Ramos (cell line): ENCODE measurements around the gene MCTS1.
"Not testable (repeated sequence)": the region's sequence is repeated elsewhere in the genome, so short reads cannot be mapped to it uniquely, and the experiment has no call there.

ENCODE experiments used
- in situ Hi-C: fragments of 300-500 bp; cut with MboI; formaldehyde crosslinking; loops from one replicate; pipeline ENCODE4 v1.14.3; 2022; ENCODE audit warnings: low sequenced_read_pairs; ENCODE audit not compliant: unreplicated experiment

MCTS1 gene

DNA sequence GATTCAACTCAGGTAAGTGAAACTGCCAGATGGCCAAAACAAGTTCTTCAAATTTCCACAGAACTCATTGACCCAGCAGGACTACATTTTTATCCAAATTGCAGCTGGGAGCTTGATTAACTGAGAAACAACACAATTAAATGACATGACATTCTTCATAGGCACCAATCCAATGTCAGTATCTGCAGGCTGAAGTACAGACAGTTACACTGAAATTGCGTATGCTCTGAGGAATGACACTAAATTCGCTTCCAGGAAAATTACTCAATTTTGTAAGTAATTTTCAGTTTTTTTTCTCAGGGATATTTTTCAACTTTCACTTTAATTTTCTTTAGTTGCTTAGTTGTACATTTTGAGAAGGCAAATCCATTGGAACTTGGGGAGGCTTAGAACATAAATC lies 21.5 kb downstream of the MCTS1 start:
- in situ Hi-C loops: no loop called here

DNA sequence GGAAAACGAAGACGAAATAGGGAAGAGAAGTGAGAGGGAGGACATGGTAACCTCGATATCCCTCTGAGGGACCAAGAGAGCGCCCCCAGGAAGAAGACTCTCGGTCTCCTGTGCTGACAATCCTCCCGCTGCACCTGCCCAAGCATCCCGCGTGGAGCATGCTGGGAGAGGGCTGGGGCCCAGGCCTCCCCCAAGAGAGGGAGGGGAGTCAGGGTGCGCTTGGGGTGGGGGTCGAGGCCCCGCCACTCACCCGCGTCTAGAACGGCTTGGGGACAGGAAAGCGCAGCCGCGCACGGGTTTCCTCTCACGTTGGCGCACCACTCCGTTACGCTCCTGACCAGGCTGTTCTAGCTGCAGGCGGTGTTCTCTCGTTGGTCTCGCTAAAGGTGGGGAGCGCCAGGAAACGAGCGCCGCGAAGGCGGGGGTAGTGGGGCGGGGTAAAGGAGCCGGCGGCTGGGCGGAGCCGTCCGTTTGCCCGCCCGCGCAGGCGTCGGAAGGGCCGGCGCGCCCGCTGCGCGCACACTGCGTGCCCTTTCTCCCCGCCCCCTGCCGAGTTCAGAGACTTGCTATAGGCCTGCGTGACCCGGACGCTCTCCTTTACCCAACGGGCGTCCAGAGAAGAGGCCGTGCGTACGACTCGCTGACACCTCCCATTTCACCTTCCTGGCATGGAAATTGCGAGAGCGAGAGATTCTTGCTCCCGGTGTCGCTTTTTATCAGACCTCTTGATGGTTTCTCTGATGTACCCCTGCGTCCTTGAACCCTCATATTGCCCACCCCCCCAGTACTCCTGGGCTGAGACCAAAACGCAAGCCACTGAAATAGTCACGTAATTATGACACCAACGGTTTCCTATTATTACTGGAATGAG lies 26.0 kb downstream of the MCTS1 start, which contains the start of gene C1GALT1C1:
Gene C1GALT1C1, minus strand, starts transcription at position 388 of the 871 bp plus-strand sequence. CDS start 2,888 bp downstream, outside the sequence.
- in situ Hi-C loops: no loop called here

DNA sequence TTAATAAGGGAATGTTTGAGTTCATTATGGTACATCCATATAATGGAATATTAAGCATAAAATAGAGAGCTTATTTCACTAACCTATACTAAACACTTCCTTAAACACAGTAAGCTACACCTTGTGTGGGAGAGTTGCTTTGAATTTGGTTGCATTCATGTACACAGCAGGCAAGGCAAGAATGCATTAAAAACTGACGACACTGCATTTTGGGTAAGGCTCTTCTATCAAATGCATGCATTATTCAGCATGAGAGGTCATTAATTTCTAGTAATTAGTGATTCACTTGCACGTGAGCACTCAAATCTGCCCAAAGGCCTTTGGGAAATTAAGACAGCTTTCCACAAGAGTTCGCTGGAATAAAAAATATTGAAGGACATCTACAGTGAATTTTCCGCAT lies 34.7 kb downstream of the MCTS1 start:
- in situ Hi-C loops: no loop called here

DNA sequence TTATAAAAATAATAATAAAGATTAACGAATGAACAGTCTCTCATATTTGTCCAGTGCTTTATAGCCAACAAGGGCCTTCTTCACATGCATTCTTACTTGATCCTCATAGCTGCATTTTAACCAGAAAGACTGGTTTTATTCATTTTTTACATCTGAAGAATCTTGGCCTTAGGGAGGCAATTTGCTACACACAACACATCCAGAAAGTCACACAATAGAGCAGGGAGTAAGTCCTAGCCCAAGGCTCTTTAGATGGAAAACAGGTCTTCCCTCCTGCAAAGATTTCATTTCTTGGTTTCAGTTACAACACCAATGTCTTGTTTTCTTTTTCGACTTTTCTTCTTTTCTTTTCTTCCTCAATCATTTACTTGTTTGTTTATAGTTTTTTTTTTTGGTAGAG lies 39.0 kb downstream of the MCTS1 start:
- in situ Hi-C loops: no loop called here

DNA sequence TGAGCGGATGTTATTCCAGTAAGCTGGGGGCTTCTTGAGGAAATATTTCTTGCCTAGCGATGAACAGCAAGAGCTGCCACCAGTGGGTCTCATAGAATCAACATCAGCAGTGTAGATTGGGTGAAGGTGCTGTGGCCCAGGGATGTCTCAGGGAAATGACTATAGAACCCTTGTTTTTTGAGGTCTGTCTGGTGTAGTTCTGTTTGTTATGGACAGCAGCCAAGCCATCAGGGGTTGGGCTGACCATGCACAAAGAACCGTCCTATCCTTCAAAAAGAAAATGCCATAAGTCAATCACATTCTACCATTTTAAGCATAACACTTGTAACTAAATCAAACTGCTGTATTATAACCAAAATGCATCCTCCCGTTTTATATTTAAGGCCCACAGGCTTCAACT lies 43.2 kb downstream of the MCTS1 start:
- in situ Hi-C loops: no loop called here

DNA sequence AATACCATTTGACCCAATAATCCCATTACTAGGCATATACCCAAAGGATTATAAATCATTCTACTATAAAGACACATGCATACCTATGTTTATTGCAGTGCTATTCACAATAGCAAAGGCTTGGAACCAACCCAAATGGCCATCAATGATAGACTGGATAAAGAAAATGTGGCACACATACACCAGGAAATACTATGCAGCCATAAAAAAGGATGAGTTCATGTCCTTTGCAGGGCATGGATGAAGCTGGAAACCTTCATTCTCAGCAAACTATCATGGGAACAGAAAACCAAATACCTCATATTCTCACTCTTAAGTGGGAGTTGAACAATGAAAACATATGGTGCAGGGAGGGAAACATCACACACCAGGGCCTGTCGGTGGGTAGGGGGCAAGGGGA lies 48.4 kb downstream of the MCTS1 start:
- in situ Hi-C loops: not testable (repeated sequence)

DNA sequence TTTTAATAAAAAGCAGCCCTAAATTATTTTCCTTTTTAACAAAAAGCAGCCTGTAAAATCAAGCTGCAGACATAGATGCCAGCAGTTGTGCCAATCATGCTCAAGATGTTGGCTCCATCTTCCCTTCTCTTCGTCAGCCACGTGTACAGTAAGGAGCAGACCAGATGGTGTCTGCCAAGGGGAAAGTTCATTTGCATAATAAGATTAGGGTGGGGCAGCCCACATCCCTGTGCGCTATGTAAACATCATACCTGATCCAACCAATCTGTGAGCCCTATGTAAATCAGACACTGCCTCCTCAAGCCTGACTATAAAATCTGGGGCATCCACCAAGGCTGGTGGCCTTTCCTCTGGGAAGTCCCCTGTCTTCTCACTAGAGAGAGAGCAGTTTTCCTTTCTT lies 49.1 kb downstream of the MCTS1 start:
- in situ Hi-C loops: no loop called here

DNA sequence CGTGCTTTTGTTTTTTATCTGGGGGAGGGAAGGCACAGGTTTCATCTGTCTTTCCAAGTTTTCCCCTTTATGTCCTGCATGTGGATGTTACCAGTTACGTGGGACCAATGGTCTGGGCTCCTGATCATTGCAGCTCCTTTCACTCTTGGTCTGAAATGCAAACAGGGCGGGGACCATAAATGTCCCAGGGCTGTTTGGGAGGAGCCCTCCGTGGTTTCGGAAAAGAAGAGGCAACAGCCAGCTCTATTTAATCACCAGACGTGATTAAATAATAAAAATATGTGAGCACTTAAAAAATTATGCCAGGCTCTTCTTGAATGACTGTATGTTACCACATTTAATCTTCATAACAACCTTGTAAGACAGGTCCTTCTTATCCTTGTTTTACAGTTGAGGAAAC lies 56.7 kb downstream of the MCTS1 start:
- in situ Hi-C loops: loop anchor here (10.0 kb wide), 1 partner anchor 146 kb away; no protein-coding TSS in a partner anchor
